ENCODE measurements around the gene UGGT2. TPM values are rescaled to one million over a fixed set of nuclear protein-coding genes. Genes with fewer than 3 reads are reported as not detected.

UGGT2 gene
- total and polyA plus RNA-seq, 12 donors, result 10.7 to 60.6 (median 21.9) TPM

DNA sequence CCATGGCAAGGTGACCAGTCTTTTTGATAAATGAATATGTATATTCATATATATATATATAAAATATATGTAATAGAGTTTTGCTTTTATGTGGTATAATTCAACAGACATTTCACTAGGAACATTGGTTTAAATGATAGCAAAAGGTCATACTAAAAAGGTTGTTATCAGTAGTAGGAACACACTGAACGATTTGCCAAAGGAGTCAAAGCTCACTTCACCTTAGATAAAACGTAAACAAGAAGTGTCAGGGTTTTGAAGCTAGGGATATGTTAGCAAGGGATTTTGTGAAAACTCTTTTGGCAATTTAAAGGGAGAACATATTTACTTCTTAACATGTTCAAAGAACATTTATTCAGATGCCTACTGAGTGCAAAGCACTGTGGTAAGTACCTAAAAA, 28.7 kb upstream of the UGGT2 start:
- Histone ChIP-seq H3K27ac (no peak overlapping the region), H3K4me3 (no peak overlapping the region), H3K27me3 (no peaks in the 10 kb centered on the region), H3K36me3 (replicated peaks in 1 of 2) (no peaks in the 10 kb centered on the region), H3K4me1 (replicated peaks in 1 of 2) (no peaks in the 10 kb centered on the region), H3K9me3 (replicated peaks in 1 of 3) (no peaks in the 10 kb centered on the region)
- TF ChIP-seq, protein P1, sequence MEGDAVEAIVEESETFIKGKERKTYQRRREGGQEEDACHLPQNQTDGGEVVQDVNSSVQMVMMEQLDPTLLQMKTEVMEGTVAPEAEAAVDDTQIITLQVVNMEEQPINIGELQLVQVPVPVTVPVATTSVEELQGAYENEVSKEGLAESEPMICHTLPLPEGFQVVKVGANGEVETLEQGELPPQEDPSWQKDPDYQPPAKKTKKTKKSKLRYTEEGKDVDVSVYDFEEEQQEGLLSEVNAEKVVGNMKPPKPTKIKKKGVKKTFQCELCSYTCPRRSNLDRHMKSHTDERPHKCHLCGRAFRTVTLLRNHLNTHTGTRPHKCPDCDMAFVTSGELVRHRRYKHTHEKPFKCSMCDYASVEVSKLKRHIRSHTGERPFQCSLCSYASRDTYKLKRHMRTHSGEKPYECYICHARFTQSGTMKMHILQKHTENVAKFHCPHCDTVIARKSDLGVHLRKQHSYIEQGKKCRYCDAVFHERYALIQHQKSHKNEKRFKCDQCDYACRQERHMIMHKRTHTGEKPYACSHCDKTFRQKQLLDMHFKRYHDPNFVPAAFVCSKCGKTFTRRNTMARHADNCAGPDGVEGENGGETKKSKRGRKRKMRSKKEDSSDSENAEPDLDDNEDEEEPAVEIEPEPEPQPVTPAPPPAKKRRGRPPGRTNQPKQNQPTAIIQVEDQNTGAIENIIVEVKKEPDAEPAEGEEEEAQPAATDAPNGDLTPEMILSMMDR (IDR thresholded peaks at IDR 0.05), result no peak
- no peak for TF ChIP-seq POLR2A (IDR thresholded peaks at IDR 0.05)
- WGBS, 4 donors, result 39 to 47% (median 43%) methylated on average over 2 of the region's 2 CpGs
- intact Hi-C loops (cut with DNase I), result no loop called here
- no peak for DNase-seq

- no peak for TF ChIP-seq POLR2A (IDR thresholded peaks at IDR 0.05)
- TF ChIP-seq, protein P1 (IDR thresholded peaks at IDR 0.05), result no peak
- WGBS, 4 donors, result 90 to 93% (median 91%) methylated on average over 5 of the region's 5 CpGs
- Histone ChIP-seq H3K4me3 (no peak overlapping the region), H3K4me1 (replicated peaks in 1 of 2) (no peaks in the 10 kb centered on the region), H3K9me3 (replicated peaks in 1 of 3) (no peaks in the 10 kb centered on the region), H3K27me3 (no peaks in the 10 kb centered on the region), H3K36me3 (replicated peaks in 1 of 2) (no peaks in the 10 kb centered on the region), H3K27ac (no peak overlapping the region)
- no peak for DNase-seq
- intact Hi-C loops (cut with DNase I), result no loop called here
Measured at GRCh38 chr13:96080676-96081075, 27.5 kb upstream of the UGGT2 start.

DNA sequence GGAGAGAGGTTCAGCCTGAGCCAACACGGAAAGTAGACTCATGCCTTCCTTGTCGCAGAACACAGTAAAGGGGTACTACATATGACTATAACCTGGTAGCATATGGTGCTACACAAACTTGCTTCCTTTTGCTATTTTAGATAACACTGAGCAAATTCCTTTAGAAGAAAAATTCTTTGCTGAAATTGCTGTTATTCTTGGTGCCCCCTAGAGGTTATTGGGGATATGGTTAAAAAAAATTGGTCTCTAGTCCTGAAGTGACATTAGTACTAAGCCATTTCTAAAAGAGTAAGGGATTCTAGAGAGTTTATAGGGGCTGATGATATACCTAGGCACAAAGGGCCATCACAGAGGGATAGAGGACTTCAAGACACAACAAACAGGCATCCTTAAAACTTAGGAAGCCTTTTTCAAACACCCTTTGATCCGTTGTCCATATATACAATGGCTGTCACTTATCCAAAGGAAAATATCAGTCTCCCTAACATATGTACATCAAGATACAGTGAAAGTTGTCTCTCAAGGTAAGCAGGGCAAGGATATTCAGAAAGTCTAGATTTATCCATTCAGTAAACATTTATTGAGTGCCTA, 22.8 kb upstream of the UGGT2 start:
- Histone ChIP-seq H3K27ac (no peak overlapping the region), H3K36me3 (replicated peaks in 1 of 2) (no peaks in the 10 kb centered on the region), H3K4me1 (replicated peaks in 1 of 2) (no peaks in the 10 kb centered on the region), H3K4me3 (no peak overlapping the region), H3K27me3 (no peaks in the 10 kb centered on the region), H3K9me3 (replicated peaks in 1 of 3) (no peaks in the 10 kb centered on the region)
- TF ChIP-seq, protein P1 (IDR thresholded peaks at IDR 0.05), result peak; percentile 24 to 58 (median 54)
- no peak for TF ChIP-seq POLR2A (IDR thresholded peaks at IDR 0.05)
- intact Hi-C loops (cut with DNase I), result no loop called here
- WGBS, 4 donors, result 62 to 73% (median 68%) methylated on average over 3 of the region's 3 CpGs
- no peak for DNase-seq

DNA sequence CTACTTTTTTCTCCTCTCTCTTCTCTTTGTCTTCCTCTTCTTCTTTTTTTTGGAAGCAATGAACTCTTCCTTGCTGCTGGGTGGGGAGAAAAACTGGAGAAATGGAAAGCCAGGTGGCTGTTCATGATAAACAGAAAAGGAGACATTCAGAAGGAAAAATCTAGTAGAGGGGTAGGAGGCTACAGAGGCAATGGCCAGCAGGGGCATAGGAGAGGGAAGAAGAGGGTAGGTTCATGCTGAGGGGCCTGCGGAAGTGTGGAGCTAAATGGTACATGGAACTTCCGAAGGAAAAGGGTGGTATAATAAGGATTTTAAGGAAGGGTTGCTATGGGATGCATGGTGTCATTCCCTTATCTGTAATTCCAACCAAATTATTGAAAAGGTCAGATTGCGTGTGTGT, 19.2 kb upstream of the UGGT2 start:
- no peaks in the 10 kb centered on the region for H3K36me3 ChIP-seq (replicated peaks in 1 of 2)
- no peak for TF ChIP-seq POLR2A (IDR thresholded peaks at IDR 0.05)
- TF ChIP-seq, protein P1 (IDR thresholded peaks at IDR 0.05), result no peak
- H3K27ac ChIP-seq, result no peak overlapping the region
- WGBS, 4 donors, result 60 to 89% (median 81%) methylated on average over 3 of the region's 3 CpGs
- H3K4me3 ChIP-seq, result no peak overlapping the region
- H3K9me3 ChIP-seq (replicated peaks in 1 of 3), result no peaks in the 10 kb centered on the region
- no peaks in the 10 kb centered on the region for H3K4me1 ChIP-seq (replicated peaks in 1 of 2)
- H3K27me3 ChIP-seq, result no peaks in the 10 kb centered on the region
- no peak for DNase-seq
- intact Hi-C loops (cut with DNase I), result no loop called here

Data from adrenal gland (tissue), 12 donors.